Muscle layer of colon (tissue), 2 donors: Measurements from ENCODE around the gene REEP1.

Experiments
- H3K27ac ChIP-seq: one replicate; pipeline ENCODE4 v1.7.0; 2013; ENCODE audit warnings: low read depth, mild to moderate bottlenecking, low read length, moderate library complexity
- H3K27me3 ChIP-seq, 2 donors: one replicate each; pipeline ENCODE4 v1.7.0; 2013; ENCODE audit warnings: low read length in 2 of 2, mild to moderate bottlenecking in 2 of 2; ENCODE audit not compliant: insufficient read depth in 2 of 2, control insufficient read depth in 1 of 2
- H3K36me3 ChIP-seq: one replicate; pipeline ENCODE4 v1.7.0; 2013; ENCODE audit warnings: mild to moderate bottlenecking, low read length; ENCODE audit not compliant: insufficient read depth
- H3K4me1 ChIP-seq: one replicate; pipeline ENCODE4 v1.7.0; 2013; ENCODE audit warnings: mild to moderate bottlenecking, low read length; ENCODE audit not compliant: insufficient read depth
- H3K4me3 ChIP-seq, 2 donors: one replicate each; pipeline ENCODE4 v1.7.0; 2013; ENCODE audit warnings: low read length in 2 of 2, low read depth in 1 of 2, mild to moderate bottlenecking in 1 of 2, moderate library complexity in 1 of 2
- H3K9ac ChIP-seq: one replicate; pipeline ENCODE4 v1.7.0; 2013; ENCODE audit warnings: low read length
- H3K9me3 ChIP-seq: one replicate; pipeline ENCODE4 v1.7.0; 2013; ENCODE audit warnings: mild to moderate bottlenecking, low read length
- donor health status: abdominal sarcoma.
- donor health status: Adenocarcinoma of cecum.

The REEP1 gene

DNA sequence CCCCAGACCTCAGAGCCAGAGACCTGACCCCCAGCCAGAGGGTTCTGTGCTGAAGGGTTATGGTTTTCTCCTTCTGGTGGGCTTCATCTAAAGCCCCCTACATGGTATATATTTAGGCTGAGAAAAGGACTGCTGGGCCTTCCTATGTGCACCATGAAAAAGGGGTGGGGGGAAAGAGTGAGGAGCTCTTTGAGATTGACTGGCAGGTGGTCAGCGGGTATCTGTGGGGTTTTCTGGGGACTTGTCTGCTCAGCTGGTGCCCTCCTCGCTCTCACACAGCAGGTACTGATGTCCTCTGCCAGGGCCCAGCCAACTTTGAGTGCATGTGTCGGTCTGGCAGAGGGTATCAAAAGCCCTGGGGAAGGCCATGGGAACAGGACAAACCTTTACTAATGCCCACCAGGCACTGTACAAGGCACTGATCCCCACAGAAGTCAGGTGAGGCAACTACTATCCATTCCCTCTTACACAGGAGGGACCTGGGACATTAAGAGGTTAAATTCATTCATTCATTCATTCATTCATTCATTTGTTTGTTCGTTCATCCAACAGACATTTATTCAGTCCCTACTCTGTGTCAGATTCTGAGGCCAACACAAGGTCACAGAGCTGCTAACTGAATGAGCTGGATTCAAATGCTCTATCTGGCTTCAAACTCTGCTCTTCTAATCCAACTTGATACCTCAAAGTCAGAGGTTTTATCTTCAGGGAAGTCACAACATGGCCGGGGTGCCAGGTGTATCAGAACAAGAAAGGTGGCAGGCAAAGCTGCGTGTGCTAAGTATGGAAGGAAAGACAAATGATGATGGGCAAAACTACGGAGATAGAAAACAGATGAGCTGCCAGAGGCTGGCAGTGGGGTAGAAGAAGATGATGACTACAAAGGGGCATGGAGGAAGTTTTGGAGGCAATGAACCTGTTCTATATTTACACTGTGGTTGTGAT, 44.6 kb downstream of the REEP1 start:
- no peak overlapping the region for H3K9ac ChIP-seq
- no peak overlapping the region for H3K27ac ChIP-seq
- no peaks in the 10 kb centered on the region for H3K36me3 ChIP-seq
- H3K9me3 ChIP-seq = no peaks in the 10 kb centered on the region
- H3K27me3 ChIP-seq = no peaks in the 10 kb centered on the region
- H3K4me1 ChIP-seq = peaks cover 40% of the 10 kb centered on the region
- H3K4me3 ChIP-seq = no peak overlapping the region

DNA sequence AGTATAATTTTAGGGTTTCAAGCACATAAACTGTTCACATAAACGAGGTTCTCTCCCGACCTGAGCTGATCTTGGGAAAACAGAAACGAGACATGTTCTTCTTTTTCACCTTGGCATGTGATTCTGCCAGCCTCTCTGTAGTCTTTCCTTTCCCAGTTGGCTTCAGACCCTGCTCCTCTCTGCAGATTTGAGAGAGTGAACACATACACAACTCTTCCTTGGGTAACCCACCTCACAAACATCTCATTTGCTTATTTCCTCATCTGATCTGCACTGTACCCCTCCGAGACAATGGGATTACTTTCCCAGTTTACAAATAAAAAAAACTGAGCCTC, 46.1 kb downstream of the REEP1 start:
- Histone ChIP-seq H3K9ac (no peak overlapping the region), H3K4me1 (peaks cover 29% of the 10 kb centered on the region), H3K4me3 (no peak overlapping the region), H3K36me3 (no peaks in the 10 kb centered on the region), H3K27me3 (no peaks in the 10 kb centered on the region), H3K9me3 (no peaks in the 10 kb centered on the region), H3K27ac (no peak overlapping the region)

DNA sequence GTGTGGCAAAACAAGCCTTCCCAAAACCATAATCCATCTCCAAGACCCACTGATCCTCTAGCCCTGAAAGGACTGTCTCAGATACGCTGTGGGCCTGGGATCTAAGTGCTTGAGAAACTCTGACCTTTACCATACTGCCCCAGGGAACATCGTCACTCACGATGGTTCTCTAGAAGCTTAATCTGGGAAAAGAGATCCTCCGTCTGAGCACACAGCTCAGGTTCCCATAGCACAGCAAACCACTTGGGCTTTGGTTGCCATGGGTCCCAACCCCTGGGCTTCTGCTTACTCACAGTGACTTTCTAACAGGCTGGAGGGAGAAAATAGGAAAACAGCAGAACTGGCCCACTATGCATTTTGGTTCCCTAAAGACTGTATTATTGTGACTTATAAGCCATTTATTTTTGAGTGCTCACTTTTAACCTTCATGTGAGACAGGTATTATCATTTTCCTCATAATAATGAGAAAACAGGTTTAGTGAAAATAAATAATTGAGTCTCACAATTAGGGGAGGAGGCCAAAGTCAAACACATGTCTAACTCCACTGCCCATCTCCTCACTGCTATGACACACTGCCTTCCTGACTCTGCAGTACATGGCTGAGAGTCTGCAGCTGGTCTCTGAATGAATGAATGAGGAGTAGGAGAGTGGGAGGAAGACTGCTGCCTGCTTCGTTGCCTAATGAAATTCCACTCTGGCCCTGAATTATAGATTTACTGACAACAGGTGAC, 46.7 kb downstream of the REEP1 start:
- Histone ChIP-seq H3K9me3 (no peaks in the 10 kb centered on the region), H3K27me3 (no peaks in the 10 kb centered on the region), H3K36me3 (no peaks in the 10 kb centered on the region), H3K9ac (no peak overlapping the region), H3K27ac (no peak overlapping the region), H3K4me1 (peaks cover 29% of the 10 kb centered on the region), H3K4me3 (no peak overlapping the region)

DNA sequence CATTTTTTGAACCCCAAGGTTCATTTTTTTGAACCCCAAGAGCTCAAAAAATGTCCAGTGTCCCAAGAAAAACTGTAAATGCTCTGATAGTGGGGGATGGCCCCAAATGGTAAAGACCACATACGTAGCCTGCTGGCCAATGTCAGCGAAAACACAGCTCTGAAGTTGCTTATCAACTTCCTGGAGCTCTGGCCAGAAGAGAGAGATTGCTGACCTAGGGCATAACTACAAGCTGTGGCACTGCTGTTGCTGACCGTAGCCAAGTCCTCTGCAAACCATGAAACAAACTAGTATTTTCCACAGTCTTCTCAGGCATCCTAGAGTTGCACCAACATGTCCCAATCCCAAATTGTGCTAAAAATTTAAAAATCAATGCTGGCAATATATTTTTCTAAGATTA, 50.9 kb downstream of the REEP1 start:
- Histone ChIP-seq H3K9ac (no peak overlapping the region), H3K36me3 (no peaks in the 10 kb centered on the region), H3K9me3 (no peaks in the 10 kb centered on the region), H3K4me1 (peaks cover 46% of the 10 kb centered on the region), H3K27ac (no peak overlapping the region), H3K27me3 (no peaks in the 10 kb centered on the region), H3K4me3 (no peak overlapping the region)

DNA sequence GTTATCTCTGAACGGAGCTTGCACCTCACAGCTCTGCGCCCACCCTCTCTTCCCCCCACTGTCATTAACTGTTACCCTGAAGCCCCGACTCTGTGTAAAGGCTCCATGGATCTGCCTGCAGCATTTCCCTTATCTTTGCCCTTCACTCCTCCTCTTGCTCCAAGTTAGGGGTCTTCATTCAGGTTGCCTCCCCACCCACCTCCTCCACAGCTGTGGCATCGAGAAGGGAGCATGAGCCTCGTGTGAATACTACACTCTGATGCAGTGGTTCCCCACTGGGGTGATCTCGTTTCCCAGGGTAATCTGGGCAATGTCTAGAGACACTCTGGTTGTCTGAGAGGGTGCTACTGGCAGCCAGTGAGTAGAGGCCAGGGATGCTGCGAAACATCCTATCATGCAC, 51.4 kb downstream of the REEP1 start:
- H3K9ac ChIP-seq = no peak overlapping the region
- no peak overlapping the region for H3K4me3 ChIP-seq
- no peaks in the 10 kb centered on the region for H3K36me3 ChIP-seq
- H3K4me1 ChIP-seq = peaks cover 46% of the 10 kb centered on the region
- no peak overlapping the region for H3K27ac ChIP-seq
- no peaks in the 10 kb centered on the region for H3K27me3 ChIP-seq
- no peaks in the 10 kb centered on the region for H3K9me3 ChIP-seq

DNA sequence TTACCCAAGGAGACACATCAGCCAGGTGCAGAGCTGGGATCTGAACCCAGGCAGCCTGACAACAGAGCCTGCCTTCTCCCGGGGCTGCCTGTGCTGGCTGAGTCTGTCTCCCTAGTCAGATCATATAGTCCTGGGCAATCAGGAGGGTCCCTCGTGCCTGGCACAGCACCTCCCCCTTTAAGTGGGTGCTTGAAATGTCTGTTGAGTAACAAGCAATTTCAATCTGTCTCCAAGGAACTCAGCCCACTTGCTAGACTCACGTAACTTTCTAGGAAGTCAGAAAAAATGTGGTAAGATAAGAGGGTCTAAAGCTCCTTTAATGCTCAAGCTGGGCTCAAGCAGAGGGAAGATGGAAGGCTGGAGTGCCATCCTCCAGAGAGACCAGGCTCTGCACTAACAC, 51.9 kb downstream of the REEP1 start:
- H3K27me3 ChIP-seq = no peaks in the 10 kb centered on the region
- H3K36me3 ChIP-seq = no peaks in the 10 kb centered on the region
- peaks cover 46% of the 10 kb centered on the region for H3K4me1 ChIP-seq
- H3K9ac ChIP-seq = no peak overlapping the region
- H3K27ac ChIP-seq = no peak overlapping the region
- H3K9me3 ChIP-seq = no peaks in the 10 kb centered on the region
- H3K4me3 ChIP-seq = no peak overlapping the region

DNA sequence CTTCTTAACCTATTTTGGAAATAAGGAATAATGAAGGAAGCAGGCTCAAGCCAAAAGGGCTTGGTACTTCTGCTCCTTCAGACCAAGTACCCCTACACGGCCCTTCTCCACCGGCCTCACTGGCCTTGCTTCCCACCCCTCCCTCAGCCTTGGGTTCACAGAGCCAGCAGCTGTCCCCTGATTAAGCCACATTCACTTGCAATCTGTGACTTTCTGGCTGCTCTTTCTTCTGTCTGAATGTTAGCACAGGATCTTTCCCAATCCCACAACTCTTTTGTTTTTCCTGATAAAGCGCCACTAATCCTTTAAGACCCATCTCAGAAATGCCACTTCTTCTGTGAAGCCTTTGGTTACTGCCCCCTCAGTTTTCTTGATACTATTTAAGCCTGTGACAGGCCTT, 52.4 kb downstream of the REEP1 start:
- Histone ChIP-seq H3K4me1 (peaks cover 50% of the 10 kb centered on the region), H3K9ac (no peak overlapping the region), H3K4me3 (no peak overlapping the region), H3K9me3 (no peaks in the 10 kb centered on the region), H3K27me3 (no peaks in the 10 kb centered on the region), H3K36me3 (no peaks in the 10 kb centered on the region), H3K27ac (no peak overlapping the region)

DNA sequence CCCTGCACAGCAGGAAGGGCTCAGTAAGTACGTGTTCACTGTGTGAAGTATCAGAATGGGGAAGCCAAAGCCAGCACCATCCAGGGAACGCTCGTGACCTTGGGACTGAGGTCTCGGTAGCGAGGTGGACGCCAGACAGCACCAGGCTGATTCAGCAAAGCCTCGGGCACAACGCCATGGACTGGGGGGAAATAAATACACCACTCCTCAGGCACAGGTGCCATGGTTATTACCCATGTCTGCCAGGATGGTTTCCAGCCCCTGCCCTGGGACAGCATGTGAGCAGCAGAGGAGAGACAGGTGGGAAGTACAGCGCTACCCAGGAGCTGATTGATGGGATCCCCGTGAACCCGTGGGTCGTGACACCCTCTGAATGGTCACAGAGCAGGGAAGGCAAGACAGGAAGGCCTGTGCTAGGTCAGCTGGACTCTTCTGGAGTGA, 53.0 kb downstream of the REEP1 start:
- Histone ChIP-seq H3K27ac (peak overlapping the region; percentile 49), H3K9ac (no peak overlapping the region), H3K9me3 (no peaks in the 10 kb centered on the region), H3K4me3 (no peak overlapping the region), H3K4me1 (peaks cover 56% of the 10 kb centered on the region), H3K36me3 (no peaks in the 10 kb centered on the region), H3K27me3 (no peaks in the 10 kb centered on the region)

DNA sequence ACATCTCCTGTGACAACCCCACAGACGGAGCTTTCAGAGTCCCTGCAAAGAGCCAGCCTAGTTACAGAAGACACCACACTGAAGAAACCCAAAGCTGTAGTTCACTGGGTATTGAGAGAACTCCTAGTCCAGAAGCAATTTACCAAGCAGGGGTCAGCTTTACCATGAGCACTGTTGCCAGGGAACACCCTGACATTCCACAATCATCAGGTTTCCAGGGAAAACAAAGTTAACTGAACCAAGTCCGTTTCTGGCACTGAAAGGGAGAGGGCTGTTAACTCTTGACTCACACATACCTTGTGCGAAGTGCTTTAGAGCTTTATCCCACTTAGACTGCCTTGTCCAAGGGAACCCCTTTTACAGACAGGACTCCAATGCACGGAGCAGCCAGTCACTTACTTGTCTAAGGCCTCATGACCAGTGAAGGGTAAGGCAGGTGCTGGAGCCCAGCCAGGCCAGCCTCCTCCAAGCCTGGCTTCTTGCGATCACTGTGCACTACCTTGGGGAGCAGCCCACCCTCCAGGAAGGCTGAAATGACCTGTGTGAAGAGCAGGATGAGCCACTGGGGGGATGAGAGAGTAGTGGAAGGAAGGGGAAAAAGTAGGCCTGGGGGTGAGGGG, 53.9 kb downstream of the REEP1 start:
- Histone ChIP-seq H3K9ac (peak overlapping the region; percentile 1), H3K36me3 (peaks cover 4% of the 10 kb centered on the region), H3K4me3 (no peak overlapping the region), H3K9me3 (no peaks in the 10 kb centered on the region), H3K4me1 (peaks cover 57% of the 10 kb centered on the region), H3K27ac (peak overlapping the region; percentile 49), H3K27me3 (no peaks in the 10 kb centered on the region)

DNA sequence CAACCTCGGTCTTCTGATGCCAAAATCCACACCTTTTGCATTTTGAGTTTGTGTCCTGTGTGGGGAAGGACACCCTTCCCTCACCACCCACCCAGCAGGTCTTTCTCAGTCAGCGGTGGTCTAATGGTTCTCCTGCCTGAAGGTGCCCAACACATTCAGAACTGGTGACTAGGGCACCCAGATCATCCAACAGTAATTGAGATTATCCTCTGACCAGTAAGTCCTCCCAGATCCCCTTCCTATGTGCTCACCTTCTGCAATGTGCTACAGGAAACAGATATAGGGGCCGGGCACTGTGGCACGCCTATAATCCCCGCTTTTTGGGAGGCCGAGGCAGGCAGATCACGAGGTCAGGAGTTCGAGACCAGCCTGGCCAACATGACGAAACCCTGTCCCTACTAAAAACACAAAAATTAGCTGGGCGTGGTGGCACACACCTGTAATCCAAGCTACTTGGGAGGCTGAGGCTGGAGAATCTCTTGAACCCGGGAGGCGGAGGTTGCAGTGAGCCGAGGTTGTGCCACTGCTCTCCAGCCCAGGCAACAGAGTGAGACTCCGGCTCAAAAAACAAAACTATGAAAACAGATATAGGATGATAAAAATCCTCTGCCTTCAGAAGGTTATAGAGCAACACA, 56.2 kb downstream of the REEP1 start:
- no peak overlapping the region for H3K4me3 ChIP-seq
- H3K27me3 ChIP-seq = no peaks in the 10 kb centered on the region
- H3K4me1 ChIP-seq = peaks cover 57% of the 10 kb centered on the region
- no peaks in the 10 kb centered on the region for H3K9me3 ChIP-seq
- no peak overlapping the region for H3K9ac ChIP-seq
- H3K27ac ChIP-seq = peak overlapping the region; percentile 81
- peaks cover 11% of the 10 kb centered on the region for H3K36me3 ChIP-seq

DNA sequence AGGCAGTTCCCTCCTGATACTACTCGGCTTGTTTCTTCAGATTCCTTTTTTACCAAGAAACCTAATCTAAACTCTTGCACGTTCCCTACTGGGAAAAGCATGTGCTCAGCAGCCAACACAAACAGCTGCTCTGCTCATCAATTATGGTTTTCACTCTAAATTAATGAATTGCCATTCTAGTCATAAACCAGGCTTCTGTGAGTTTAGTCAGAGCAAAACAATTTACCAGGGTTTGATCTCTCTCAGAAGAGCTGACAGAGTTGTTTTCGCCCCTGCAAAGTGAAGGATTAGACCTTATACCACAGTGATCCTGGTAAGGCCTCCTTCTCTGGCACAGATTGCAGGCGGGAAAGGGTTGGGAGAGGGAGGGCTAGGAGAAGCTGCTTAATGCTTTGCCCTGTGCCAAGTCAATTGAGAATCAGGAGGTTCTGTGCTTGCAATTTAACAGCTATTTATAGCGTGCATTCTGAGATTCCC, 57.2 kb downstream of the REEP1 start:
- Histone ChIP-seq H3K27ac (peak overlapping the region; percentile 81), H3K4me3 (no peak overlapping the region), H3K9ac (peak overlapping the region; percentile 8)

More for the DNA sequence above, 57.2 kb downstream of the REEP1 start:
- no peaks in the 10 kb centered on the region for H3K9me3 ChIP-seq
- H3K27me3 ChIP-seq = no peaks in the 10 kb centered on the region
- peaks cover 61% of the 10 kb centered on the region for H3K4me1 ChIP-seq
- H3K36me3 ChIP-seq = peaks cover 11% of the 10 kb centered on the region
